ENCODE data around the gene SRSF8.
"Not testable (repeated sequence)": the region's sequence is repeated elsewhere in the genome, so short reads cannot be mapped to it uniquely, and the experiment has no call there.

SRSF8 gene

GRCh38 chr11:95066716-95067038 lies at the start of gene SRSF8:
Gene SRSF8 (plus strand): TSS chr11:95066919. CDS start chr11:95067227, 308 bp downstream.
- DNase-seq, result peak in 1 of 3 experiments; percentile 95

- not testable (repeated sequence) for DNase-seq
These were observed 45.3 kb upstream of the SRSF8 start for GRCh38 chr11:95021468-95021867.

- DNase-seq, result no peak
These were observed 41.8 kb upstream of the SRSF8 start, which contains the start of gene KDM4E for GRCh38 chr11:95024958-95025357. Gene KDM4E (plus strand): TSS chr11:95025258. CDS start chr11:95025558, 300 bp downstream.

GRCh38 chr11:95025594-95025993 lies 41.1 kb upstream of the SRSF8 start:
- not testable (repeated sequence) for DNase-seq

GRCh38 chr11:95028357-95028756 lies 38.4 kb upstream of the SRSF8 start:
- no peak for DNase-seq

- DNase-seq, result no peak
These were observed 33.7 kb upstream of the SRSF8 start for GRCh38 chr11:95033051-95033450.

DNA sequence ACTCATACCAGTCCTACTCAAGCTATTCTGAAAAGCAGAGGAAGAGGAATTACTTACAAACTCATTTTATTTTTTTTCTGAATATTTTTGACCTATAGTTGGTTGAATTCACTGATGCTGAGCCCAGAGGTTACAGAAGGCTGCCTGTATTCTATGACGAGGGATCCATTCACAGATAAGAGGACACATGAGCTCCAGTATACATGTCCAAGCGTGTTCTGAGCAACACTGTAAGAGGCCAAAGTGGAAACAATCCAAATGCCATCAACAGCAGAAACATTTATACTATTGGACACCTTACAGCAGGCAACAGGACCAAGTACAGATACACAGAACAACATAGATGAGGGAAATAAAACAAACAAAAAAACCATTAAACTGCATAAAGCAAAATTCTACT lies 31.4 kb upstream of the SRSF8 start:
- peak in 1 of 3 experiments; percentile 6 for DNase-seq

- not testable (repeated sequence) for DNase-seq
These were observed 29.2 kb upstream of the SRSF8 start for GRCh38 chr11:95037356-95038035.

- no peak for DNase-seq
These were observed 24.5 kb upstream of the SRSF8 start for GRCh38 chr11:95042239-95042638.

DNA sequence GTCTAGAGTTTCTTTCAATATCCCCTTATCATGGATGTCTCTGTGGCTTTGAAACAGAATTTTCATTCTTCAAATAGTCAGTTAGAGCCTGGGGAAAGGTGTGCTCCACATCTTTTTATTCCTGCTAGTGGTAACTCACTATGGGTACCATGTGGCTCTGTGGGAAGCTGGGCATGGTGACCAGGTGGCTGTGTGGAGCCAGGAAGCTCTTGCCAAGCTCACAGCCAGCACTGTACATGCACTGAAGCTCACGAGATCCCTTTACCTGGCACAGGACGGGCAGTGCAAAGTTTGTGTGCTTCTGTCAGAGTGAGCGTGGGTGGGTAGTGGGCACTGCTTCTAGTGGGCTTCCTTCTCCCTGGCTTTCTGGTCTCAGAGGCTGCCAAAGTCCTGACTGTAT lies 23.8 kb upstream of the SRSF8 start:
- DNase-seq, result no peak

- DNase-seq, result no peak
These were observed 22.7 kb upstream of the SRSF8 start for GRCh38 chr11:95044010-95044409.

DNA sequence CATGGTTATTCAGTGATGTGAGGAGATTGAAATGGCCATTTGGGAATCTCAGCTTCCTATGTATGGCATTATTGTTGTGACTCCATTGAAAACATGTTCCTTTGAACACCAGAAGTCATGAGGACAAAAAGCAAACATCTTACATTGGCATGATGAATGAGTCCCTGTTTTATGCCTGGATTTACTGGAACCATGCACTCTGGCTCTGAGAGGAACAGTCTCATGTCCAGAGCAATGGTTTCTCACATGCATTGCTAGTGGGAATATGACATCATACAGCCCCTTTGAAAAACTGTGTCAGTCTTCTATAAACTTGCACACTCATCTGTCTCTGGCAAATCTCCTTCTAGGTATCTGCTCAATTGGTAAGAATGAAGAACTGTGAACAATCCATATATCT lies 20.9 kb upstream of the SRSF8 start:
- DNase-seq, result no peak

GRCh38 chr11:95049122-95049521 lies 17.6 kb upstream of the SRSF8 start, which contains the start of gene KDM4F:
Gene KDM4F (plus strand): TSS chr11:95049422.
- DNase-seq, result not testable (repeated sequence)

DNA sequence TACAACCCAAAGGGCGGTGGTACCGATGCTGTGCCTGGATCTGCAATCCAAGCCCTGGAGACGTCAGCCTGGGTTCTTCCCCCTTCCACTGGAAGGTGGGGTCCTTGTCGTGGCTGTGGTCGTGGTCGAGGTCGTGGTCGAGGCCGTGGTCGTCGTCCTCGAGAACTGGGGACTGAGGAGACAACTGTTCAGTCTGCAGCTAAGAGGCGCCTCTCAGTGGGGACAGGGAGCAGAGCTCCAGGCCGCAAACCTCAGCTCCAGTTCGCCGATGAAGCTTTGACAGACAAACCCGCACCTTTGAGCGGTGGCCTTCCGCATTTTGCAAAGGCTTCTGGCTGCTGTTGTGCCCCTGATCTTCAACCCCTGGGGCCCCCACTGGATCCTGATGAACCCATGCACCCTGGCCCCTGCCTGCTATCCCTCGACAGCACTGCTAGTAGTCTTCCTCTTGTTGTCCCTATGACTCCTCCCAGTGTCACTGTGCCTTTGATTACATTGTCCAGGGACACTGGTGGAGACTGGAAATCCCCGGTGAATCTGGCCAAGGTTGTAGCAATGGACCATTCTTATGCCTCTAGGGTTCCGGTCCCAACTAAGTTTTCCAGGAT lies 16.0 kb upstream of the SRSF8 start:
- no peak for DNase-seq

GRCh38 chr11:95054356-95054755 lies 12.4 kb upstream of the SRSF8 start:
- DNase-seq, result no peak

GRCh38 chr11:95055283-95055897 lies 11.3 kb upstream of the SRSF8 start:
- DNase-seq, result no peak

DNA sequence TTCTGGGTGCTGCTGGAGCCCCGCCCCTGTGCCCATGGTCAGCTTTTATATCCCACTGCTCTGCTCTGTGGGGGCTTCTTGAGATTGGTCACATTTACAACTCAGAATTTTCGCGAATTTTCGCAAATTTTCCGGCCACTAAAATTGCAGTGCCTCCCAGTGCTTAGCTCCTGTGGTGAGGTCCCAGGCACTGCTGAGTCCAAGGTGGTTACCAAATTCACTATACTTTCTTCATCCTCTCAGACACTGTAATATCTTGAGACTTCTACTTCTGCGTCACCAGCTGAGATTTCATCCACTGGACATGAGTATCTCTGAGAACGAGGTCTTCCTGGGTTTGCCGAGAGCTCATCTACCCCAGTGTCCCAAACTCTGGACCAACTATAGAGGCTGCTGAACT lies 8.8 kb upstream of the SRSF8 start:
- no peak for DNase-seq

- DNase-seq, result no peak
These were observed 8.1 kb upstream of the SRSF8 start for GRCh38 chr11:95058621-95059020.

GRCh38 chr11:95059046-95059445 lies 7.7 kb upstream of the SRSF8 start:
- DNase-seq, result no peak

GRCh38 chr11:95065336-95065735 lies 1.4 kb upstream of the SRSF8 start:
- peak; percentile 30 to 71 (median 49) for DNase-seq

DNA sequence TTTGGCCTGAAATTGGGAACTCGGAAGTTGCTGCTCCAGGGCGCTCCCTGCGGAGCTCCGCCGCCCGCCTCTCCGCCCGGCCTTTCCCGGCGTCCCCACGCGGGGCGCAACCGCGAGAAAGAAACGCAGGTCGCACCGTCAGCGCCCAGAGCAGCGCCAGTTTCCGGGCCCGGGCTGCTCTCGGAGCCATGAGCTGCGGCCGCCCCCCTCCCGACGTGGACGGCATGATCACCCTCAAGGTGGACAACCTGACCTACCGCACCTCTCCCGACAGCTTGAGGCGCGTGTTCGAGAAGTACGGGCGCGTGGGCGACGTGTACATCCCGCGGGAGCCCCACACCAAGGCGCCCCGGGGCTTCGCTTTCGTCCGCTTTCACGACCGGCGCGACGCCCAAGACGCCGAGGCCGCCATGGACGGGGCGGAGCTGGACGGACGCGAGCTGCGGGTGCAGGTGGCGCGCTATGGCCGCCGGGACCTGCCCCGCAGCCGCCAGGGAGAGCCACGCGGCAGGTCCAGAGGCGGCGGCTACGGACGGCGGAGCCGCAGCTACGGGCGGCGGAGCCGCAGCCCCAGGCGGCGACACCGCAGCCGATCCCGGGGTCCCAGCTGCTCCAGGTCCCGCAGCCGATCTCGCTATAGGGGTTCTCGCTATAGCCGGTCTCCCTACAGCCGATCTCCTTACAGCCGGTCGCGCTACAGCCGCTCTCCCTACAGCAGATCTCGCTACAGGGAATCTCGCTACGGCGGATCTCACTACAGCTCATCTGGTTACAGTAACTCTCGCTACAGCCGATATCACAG lies 521 bp downstream of the SRSF8 start:
- peak; percentile 63 to 96 (median 95) for DNase-seq

DNA sequence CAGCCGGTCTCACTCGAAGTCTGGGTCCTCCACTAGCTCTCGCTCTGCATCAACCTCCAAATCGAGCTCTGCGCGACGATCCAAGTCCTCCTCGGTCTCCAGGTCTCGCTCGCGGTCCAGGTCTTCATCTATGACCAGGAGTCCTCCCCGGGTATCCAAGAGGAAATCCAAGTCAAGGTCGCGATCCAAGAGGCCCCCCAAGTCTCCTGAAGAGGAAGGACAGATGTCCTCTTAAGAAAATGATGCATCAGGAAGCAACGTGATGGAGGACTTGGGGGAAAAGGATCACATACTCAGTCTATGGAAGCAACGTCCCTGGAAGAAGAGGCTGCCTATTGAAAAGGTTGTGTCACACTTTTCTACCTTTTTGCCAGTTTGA lies 1.1 kb downstream of the SRSF8 start:
- peak in 1 of 3 experiments; percentile 30 for DNase-seq

DNA sequence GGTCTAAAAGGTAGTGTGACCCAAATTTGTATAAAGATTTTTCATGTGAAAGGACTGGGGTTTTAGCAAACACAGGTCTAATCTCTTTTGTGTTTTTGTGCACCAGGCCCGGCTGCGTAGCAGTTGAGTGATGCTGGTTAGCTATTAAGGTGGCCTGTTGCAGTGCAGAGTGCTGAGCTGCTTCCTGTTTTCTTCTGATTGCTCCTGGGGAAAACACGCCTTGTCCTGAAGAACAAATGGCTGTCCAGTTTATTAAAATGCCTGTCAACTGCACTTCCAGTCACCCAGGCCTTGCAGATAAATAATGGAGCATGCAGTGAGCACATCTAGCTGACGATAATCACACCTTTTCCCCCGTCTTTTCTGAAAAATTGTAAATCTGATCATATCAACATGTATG lies 1.8 kb downstream of the SRSF8 start:
- peak; percentile 77 to 98 (median 81) for DNase-seq

Data from NCI-H1417 (cell line).